Neural cell (in vitro differentiated cells): ENCODE data around the gene MEGF11. TPM values are rescaled to one million over a fixed set of nuclear protein-coding genes. Genes with fewer than 3 reads are reported as not detected.

Experiments
- H2AFZ ChIP-seq: fragments of 200-600, 300-800 bp; sonication (generic), shearing (Covaris generic); 2 replicates; pipeline ENCODE4 v1.6.0; 2014; ENCODE audit warnings: low read depth, mild to moderate bottlenecking, antibody characterized with exemption, low read length, moderate library complexity
- H3F3A ChIP-seq: fragments of 200-600 bp; shearing (Covaris generic); 2 replicates; pipeline ENCODE4 v1.6.1; 2016; ENCODE audit warnings: mild to moderate bottlenecking, moderate library complexity, mixed read lengths, antibody characterized with exemption, low read length; ENCODE audit not compliant: insufficient read depth, poor library complexity, severe bottlenecking
- H3K27ac ChIP-seq: fragments of 200-600, 300-800 bp; sonication (generic), shearing (Covaris generic); 2 replicates; pipeline ENCODE4 v1.5.1; 2014; ENCODE audit warnings: mild to moderate bottlenecking, low read length, moderate library complexity
- H3K27me3 ChIP-seq: fragments of 300-800, 200-600 bp; sonication (generic), shearing (Covaris generic); 2 replicates; pipeline ENCODE4 v1.6.0; 2014; ENCODE audit warnings: mild to moderate bottlenecking, low read depth, low read length, moderate library complexity; ENCODE audit not compliant: insufficient read depth
- H3K36me3 ChIP-seq: fragments of 300-800, 200-600 bp; sonication (generic), shearing (Covaris generic); 2 replicates; pipeline ENCODE4 v1.5.1; 2014; ENCODE audit warnings: mild to moderate bottlenecking, antibody characterized with exemption, low read length, moderate library complexity; ENCODE audit not compliant: insufficient read depth
- H3K4me2 ChIP-seq: fragments of 300-800, 200-600 bp; sonication (generic), shearing (Covaris generic); 2 replicates; pipeline ENCODE4 v1.6.0; 2014; ENCODE audit warnings: mild to moderate bottlenecking, low read length
- H3K4me3 ChIP-seq: fragments of 300-800, 200-600 bp; sonication (generic), shearing (Covaris generic); 2 replicates; pipeline ENCODE4 v1.5.1; 2014; ENCODE audit warnings: mild to moderate bottlenecking, low read length, moderate library complexity
- H3K79me2 ChIP-seq: fragments of 200-600 bp; shearing (Covaris generic); replicated peaks from 2 replicates; pipeline ENCODE4 v1.6.0; 2014; ENCODE audit warnings: mild to moderate bottlenecking, low read length, moderate library complexity; ENCODE audit not compliant: insufficient read depth
- H3K9ac ChIP-seq: fragments of 300-800, 200-600 bp; sonication (generic), shearing (Covaris generic); 2 replicates; pipeline ENCODE4 v1.6.1; 2016; ENCODE audit warnings: mild to moderate bottlenecking, low read length, mixed read lengths
- H3K9me2 ChIP-seq: fragments of 200-600 bp; shearing (Covaris generic); 2 replicates; pipeline ENCODE4 v1.6.1; 2016; ENCODE audit warnings: mild to moderate bottlenecking, low read length, mixed read lengths; ENCODE audit not compliant: insufficient read depth
- H3K9me3 ChIP-seq: fragments of 200-600, 300-800 bp; sonication (generic), shearing (Covaris generic); 2 replicates; pipeline ENCODE4 v1.6.1; 2016; ENCODE audit warnings: mild to moderate bottlenecking, mixed run types, low read length, moderate library complexity, mixed read lengths
- H4K20me1 ChIP-seq: fragments of 200-600 bp; shearing (Covaris generic); 2 replicates; pipeline ENCODE4 v1.6.1; 2016; ENCODE audit warnings: mild to moderate bottlenecking, mixed run types; ENCODE audit not compliant: insufficient read depth
- EP300 ChIP-seq: fragments of 450-650 bp; conservative IDR thresholded peaks from 2 replicates; pipeline ENCODE4 v1.6.1; 2014; ENCODE audit warnings: antibody characterized with exemption, mild to moderate bottlenecking, moderate library complexity; ENCODE audit not compliant: poor library complexity, severe bottlenecking
- EZH2 ChIP-seq: fragments of 200-600, 300-800 bp; shearing (Covaris generic), sonication (generic); IDR thresholded peaks from 2 replicates; pipeline ENCODE4 v1.6.1; 2014; ENCODE audit warnings: antibody characterized with exemption, low read length, borderline replicate concordance, mild to moderate bottlenecking; ENCODE audit not compliant: insufficient read depth, poor library complexity, severe bottlenecking
- MXI1 ChIP-seq: fragments of 450-650 bp; conservative IDR thresholded peaks from 2 replicates; pipeline ENCODE4 v1.6.1; 2014; ENCODE audit warnings: antibody characterized with exemption, mild to moderate bottlenecking; ENCODE audit not compliant: poor library complexity, severe bottlenecking
- POLR2AphosphoS5 ChIP-seq: IDR thresholded peaks from 2 replicates; pipeline ENCODE4 v1.6.1; 2012
- RAD21 ChIP-seq: fragments of 450-650 bp; conservative IDR thresholded peaks from 2 replicates; pipeline ENCODE4 v1.6.1; 2014; ENCODE audit warnings: antibody characterized with exemption, mild to moderate bottlenecking, moderate library complexity
- REST ChIP-seq: IDR thresholded peaks from 2 replicates; pipeline ENCODE4 v1.6.1; 2012; ENCODE audit warnings: borderline replicate concordance
- SMC3 ChIP-seq: fragments of 450-650 bp; conservative IDR thresholded peaks from 2 replicates; pipeline ENCODE4 v1.6.1; 2014; ENCODE audit warnings: antibody characterized with exemption, mild to moderate bottlenecking, moderate library complexity; ENCODE audit not compliant: poor library complexity
- TAF1 ChIP-seq: IDR thresholded peaks from 2 replicates; pipeline ENCODE4 v1.6.1; 2012; ENCODE audit warnings: low read depth
- polyA plus RNA-seq: library from polyadenylated mRNA; depleted of rRNA; stranded (reverse); fragments of >200 nt; gene quantifications from 2 replicates; pipeline ENCODE4 v1.2.3, GENCODE V29; 2014
- TF ChIP-seq, protein P1 (sequence below): fragments of 450-650 bp; IDR thresholded peaks from 2 replicates; pipeline ENCODE4 v1.5.1; 2014; ENCODE audit warnings: antibody characterized with exemption, mild to moderate bottlenecking, moderate library complexity; ENCODE audit not compliant: poor library complexity, severe bottlenecking

Gene MEGF11
- polyA plus RNA-seq, 1 donor from 2014 or later: 0.64 TPM

DNA sequence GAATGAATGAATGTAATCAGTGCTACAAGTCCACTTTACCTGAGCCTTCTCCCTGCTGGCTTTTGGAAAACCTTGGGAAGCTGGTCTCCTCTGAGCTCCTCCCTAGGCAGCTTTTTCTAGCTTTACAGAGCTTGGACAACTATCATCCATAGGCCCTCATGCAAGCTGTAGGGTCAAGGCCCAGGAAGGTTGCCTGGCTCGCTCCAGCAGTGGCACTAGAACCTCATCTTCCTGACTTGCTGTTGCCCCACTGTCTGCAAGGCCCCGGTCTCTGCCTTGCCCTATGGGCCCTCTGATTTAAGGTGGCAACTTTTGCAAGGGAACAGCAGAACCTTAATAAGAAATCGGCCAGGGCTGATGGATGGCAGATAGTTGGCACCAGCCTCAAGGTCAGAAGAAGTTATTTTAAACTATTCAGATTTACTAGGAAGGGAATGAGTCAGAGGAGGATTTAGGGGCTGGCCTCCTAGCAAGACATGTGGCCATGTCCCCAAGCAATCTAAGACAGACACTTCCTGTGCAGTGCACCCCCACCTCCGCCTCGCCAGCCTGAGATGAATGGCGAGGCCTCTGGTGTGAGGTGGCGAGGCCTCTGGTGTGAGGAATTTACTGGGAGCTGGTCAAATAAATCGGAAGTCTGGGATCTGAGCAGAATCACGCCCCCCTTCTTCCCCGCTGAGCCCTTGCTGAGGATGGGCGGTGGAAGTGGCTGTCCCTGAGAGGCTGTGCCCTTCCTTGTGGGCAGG lies 180.8 kb downstream of the MEGF11 start:
- Histone ChIP-seq H3F3A (no peaks in the 10 kb centered on the region), H2AFZ (no peak overlapping the region), H3K4me3 (no peak overlapping the region), H3K79me2 (no peaks in the 10 kb centered on the region), H3K9me3 (no peaks in the 10 kb centered on the region), H3K9ac (no peak overlapping the region), H3K36me3 (no peaks in the 10 kb centered on the region), H4K20me1 (no peaks in the 10 kb centered on the region), H3K9me2 (no peaks in the 10 kb centered on the region), H3K27me3 (no peaks in the 10 kb centered on the region), H3K27ac (no peak overlapping the region), H3K4me2 (no peak overlapping the region)
- no peak for TF ChIP-seq TAF1
- no peak for TF ChIP-seq REST
- TF ChIP-seq SMC3: no peak
- TF ChIP-seq MXI1: no peak
- no peak for TF ChIP-seq POLR2AphosphoS5
- TF ChIP-seq, protein P1, sequence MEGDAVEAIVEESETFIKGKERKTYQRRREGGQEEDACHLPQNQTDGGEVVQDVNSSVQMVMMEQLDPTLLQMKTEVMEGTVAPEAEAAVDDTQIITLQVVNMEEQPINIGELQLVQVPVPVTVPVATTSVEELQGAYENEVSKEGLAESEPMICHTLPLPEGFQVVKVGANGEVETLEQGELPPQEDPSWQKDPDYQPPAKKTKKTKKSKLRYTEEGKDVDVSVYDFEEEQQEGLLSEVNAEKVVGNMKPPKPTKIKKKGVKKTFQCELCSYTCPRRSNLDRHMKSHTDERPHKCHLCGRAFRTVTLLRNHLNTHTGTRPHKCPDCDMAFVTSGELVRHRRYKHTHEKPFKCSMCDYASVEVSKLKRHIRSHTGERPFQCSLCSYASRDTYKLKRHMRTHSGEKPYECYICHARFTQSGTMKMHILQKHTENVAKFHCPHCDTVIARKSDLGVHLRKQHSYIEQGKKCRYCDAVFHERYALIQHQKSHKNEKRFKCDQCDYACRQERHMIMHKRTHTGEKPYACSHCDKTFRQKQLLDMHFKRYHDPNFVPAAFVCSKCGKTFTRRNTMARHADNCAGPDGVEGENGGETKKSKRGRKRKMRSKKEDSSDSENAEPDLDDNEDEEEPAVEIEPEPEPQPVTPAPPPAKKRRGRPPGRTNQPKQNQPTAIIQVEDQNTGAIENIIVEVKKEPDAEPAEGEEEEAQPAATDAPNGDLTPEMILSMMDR: no peak
- no peak for TF ChIP-seq EZH2
- no peak for TF ChIP-seq EP300

- Histone ChIP-seq H3K27me3 (no peaks in the 10 kb centered on the region), H3K79me2 (no peaks in the 10 kb centered on the region), H2AFZ (no peak overlapping the region), H3K9me2 (no peaks in the 10 kb centered on the region), H3K9me3 (no peaks in the 10 kb centered on the region), H4K20me1 (no peaks in the 10 kb centered on the region), H3K27ac (no peak overlapping the region), H3F3A (no peaks in the 10 kb centered on the region), H3K36me3 (no peaks in the 10 kb centered on the region), H3K4me3 (no peak overlapping the region), H3K4me2 (no peak overlapping the region), H3K9ac (no peak overlapping the region)
- TF ChIP-seq TAF1 (no peak), SMC3 (no peak), EP300 (no peak), REST (no peak), EZH2 (no peak), POLR2AphosphoS5 (no peak), MXI1 (no peak), RAD21 (no peak)
- TF ChIP-seq, protein P1: no peak
These were observed 181.6 kb downstream of the MEGF11 start for GRCh38 chr15:66071921-66072295.
